CD4-positive, alpha-beta T cell (primary cell): ENCODE results near the gene AVPR2. TPM values are rescaled to one million over a fixed set of nuclear protein-coding genes. Genes with fewer than 3 reads are reported as not detected.

ENCODE experiments used
- ATAC-seq: fragments of 200-7000 bp; cut with Tn5 transposase; one replicate; pipeline ENCODE4 v1.10.0; 2022; ENCODE audit warnings: mild to moderate bottlenecking; ENCODE audit not compliant: poor library complexity
- CTCF ChIA-PET: fragments of 350-600 bp; sonication (Branson Sonifier 250); formaldehyde crosslinking; loops from one replicate; lab custom pipeline; 2021; ENCODE audit warnings: antibody characterized with exemption, inconsistent platforms; lab: Charles Lee
- POLR2A ChIA-PET: fragments of 350-600 bp; sonication (Branson Sonifier 250); formaldehyde crosslinking; loops from one replicate; lab custom pipeline; 2021; ENCODE audit warnings: antibody characterized with exemption, inconsistent platforms; lab: Charles Lee
- DNase-seq, 14 experiments: peaks; one replicate each; pipeline ENCODE4 v3.0.0-alpha.2; 2013 to 2020; ENCODE audit warnings: mixed read lengths in 2 of 14
- H3K27ac ChIP-seq, 2 donors: one replicate each; pipeline versions ENCODE4 v1.5.1 to v1.7.0; 2013; ENCODE audit warnings: low read length in 2 of 2, low read depth in 1 of 2, mild to moderate bottlenecking in 1 of 2
- H3K27me3 ChIP-seq, 2 experiments: 1 replicate in 1 of 2; 2 replicates in 1 of 2; pipeline versions ENCODE4 v1.6.1 to v1.7.0; 2013; ENCODE audit warnings: low read length in 2 of 2, control low read depth in 1 of 2, mild to moderate bottlenecking in 1 of 2, moderate library complexity in 1 of 2; ENCODE audit not compliant: insufficient read depth in 2 of 2, control insufficient read depth in 1 of 2
- H3K36me3 ChIP-seq: one replicate; pipeline ENCODE4 v1.6.1; 2013; ENCODE audit warnings: low read length, control low read depth; ENCODE audit not compliant: insufficient read depth
- H3K4me1 ChIP-seq: one replicate; pipeline ENCODE4 v1.6.1; 2013; ENCODE audit warnings: low read length, control low read depth; ENCODE audit not compliant: insufficient read depth
- H3K4me3 ChIP-seq: one replicate; pipeline ENCODE4 v1.5.1; 2013; ENCODE audit warnings: mild to moderate bottlenecking, low read length, moderate library complexity
- H3K9me3 ChIP-seq, 2 experiments: 1 replicate in 1 of 2; 2 replicates in 1 of 2; pipeline versions ENCODE4 v1.6.1 to v1.7.0; 2013; ENCODE audit warnings: low read length in 2 of 2, mild to moderate bottlenecking in 2 of 2, control low read depth in 1 of 2, moderate library complexity in 1 of 2; ENCODE audit not compliant: control insufficient read depth in 1 of 2, insufficient read depth in 1 of 2
- H3K27ac Mint-ChIP-seq: one replicate; pipeline ENCODE4 v1.8.0; 2020; ENCODE audit warnings: mixed read lengths
- H3K27me3 Mint-ChIP-seq: one replicate; pipeline ENCODE4 v1.8.0; 2021; ENCODE audit warnings: mixed read lengths
- H3K36me3 Mint-ChIP-seq: one replicate; pipeline ENCODE4 v1.8.0; 2021; ENCODE audit warnings: low read depth, mixed read lengths
- H3K4me1 Mint-ChIP-seq: one replicate; pipeline ENCODE4 v1.8.0; 2021; ENCODE audit warnings: low read depth, mixed read lengths
- H3K4me3 Mint-ChIP-seq: one replicate; pipeline ENCODE4 v1.8.0; 2020; ENCODE audit warnings: mild to moderate bottlenecking, mixed read lengths
- H3K9me3 Mint-ChIP-seq: one replicate; pipeline ENCODE4 v1.8.0; 2020; ENCODE audit warnings: mixed read lengths
- intact Hi-C, 2 experiments: fragments of 100-400 bp; cut with DNase I in 1 of 2; cut with micrococcal nuclease in 1 of 2; formaldehyde crosslinking; loops; one replicate each; pipeline versions ENCODE4 v1.15.1 to v1.9.0; 2023 to 2025; cut with DNase I, micrococcal nuclease
- total RNA-seq, 174 experiments: library from RNA in 2 of 174; stranded (reverse) in 2 of 174; gene quantifications; one replicate each; pipeline ENCODE4 v1.2.3 and lab custom pipeline; 2021 to 2026
- TF ChIP-seq, protein P1 (sequence below): fragments of 200-600 bp; IDR thresholded peaks from one replicate; pipeline ENCODE4 v1.8.0; 2022; ENCODE audit warnings: antibody characterized with exemption, mild to moderate bottlenecking

AVPR2 gene
- total RNA-seq, 2 experiments from 2014 or later = not detected

DNA sequence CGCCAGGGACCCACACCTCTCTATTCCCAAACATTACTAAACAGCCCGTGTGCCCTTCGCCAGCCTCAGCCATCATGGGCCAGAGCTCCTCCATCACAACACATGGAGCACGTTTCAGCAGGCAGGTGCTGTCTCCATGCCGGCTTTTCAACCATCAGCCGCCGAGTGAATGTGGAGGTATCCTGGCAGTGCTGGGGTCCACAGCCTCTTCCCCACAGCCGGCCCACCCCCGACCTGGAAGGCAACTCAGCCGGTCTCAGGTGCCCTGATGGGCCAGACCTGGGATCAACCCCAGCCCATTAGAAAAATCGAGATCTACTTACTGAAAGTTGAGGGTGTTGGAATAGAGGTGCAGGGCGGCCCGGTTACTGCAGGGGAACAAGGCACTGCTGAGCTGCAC, 27.3 kb downstream of the AVPR2 start:
- H3K9me3 ChIP-seq = no peaks in the 10 kb centered on the region
- Mint-ChIP-seq H3K36me3 (peaks cover 33% of the 10 kb centered on the region), H3K9me3 (no peaks in the 10 kb centered on the region), H3K4me1 (peaks cover 32% of the 10 kb centered on the region), H3K4me3 (peak overlapping the region; percentile 42), H3K27ac (peak overlapping the region; percentile 76), H3K27me3 (no peaks in the 10 kb centered on the region)
- no peaks in the 10 kb centered on the region for H3K27me3 ChIP-seq
- ChIA-PET CTCF (no interaction called here), POLR2A (interaction anchor here (1.2 kb wide), 1 partner anchor 15 kb away, joined by 5 read pairs; no protein-coding TSS in a partner anchor)
- H3K27ac ChIP-seq = no peak overlapping the region
- no peak for ATAC-seq
- H3K36me3 ChIP-seq = peaks cover 16% of the 10 kb centered on the region
- intact Hi-C loops = no loop called here
- TF ChIP-seq, protein P1, sequence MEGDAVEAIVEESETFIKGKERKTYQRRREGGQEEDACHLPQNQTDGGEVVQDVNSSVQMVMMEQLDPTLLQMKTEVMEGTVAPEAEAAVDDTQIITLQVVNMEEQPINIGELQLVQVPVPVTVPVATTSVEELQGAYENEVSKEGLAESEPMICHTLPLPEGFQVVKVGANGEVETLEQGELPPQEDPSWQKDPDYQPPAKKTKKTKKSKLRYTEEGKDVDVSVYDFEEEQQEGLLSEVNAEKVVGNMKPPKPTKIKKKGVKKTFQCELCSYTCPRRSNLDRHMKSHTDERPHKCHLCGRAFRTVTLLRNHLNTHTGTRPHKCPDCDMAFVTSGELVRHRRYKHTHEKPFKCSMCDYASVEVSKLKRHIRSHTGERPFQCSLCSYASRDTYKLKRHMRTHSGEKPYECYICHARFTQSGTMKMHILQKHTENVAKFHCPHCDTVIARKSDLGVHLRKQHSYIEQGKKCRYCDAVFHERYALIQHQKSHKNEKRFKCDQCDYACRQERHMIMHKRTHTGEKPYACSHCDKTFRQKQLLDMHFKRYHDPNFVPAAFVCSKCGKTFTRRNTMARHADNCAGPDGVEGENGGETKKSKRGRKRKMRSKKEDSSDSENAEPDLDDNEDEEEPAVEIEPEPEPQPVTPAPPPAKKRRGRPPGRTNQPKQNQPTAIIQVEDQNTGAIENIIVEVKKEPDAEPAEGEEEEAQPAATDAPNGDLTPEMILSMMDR = no peak
- peaks cover 44% of the 10 kb centered on the region for H3K4me1 ChIP-seq
- no peak for DNase-seq
- H3K4me3 ChIP-seq = no peak overlapping the region

- CTCF ChIA-PET = interaction anchor here (1.8 kb wide), 1 partner anchor 15 kb away, joined by 9 read pairs; no protein-coding TSS in a partner anchor
- POLR2A ChIA-PET = no interaction called here
Measured at GRCh38 chrX:153932220-153932915, 27.9 kb downstream of the AVPR2 start.

DNA sequence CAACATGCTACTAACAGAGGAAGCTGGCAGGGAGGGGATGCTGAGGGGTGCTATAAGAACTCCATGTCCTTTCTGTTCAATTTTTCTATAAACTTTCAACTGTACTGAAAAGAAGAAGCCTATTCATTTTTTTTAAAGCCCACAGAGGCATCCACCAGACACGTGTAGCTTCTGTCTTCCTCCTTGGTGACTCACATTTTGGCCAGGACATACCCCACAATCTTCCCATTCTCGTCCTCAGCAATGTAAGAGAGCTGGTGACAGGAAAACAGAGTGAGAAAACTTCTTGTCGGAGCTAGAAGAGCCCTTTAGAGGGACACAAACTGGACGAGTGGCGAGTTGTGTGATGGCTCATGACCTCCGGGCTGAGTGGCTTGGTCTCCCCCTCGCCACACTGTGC, 29.3 kb downstream of the AVPR2 start:
- Mint-ChIP-seq H3K27ac (peak overlapping the region; percentile 78), H3K27me3 (no peaks in the 10 kb centered on the region), H3K9me3 (no peaks in the 10 kb centered on the region), H3K4me1 (peaks cover 33% of the 10 kb centered on the region), H3K36me3 (peaks cover 18% of the 10 kb centered on the region), H3K4me3 (peak overlapping the region; percentile 90)
- peak overlapping the region; percentile 61 for H3K4me3 ChIP-seq
- H3K36me3 ChIP-seq = peaks cover 16% of the 10 kb centered on the region
- H3K27ac ChIP-seq = peak overlapping the region in 1 of 2 donors; percentile 7
- peaks cover 31% of the 10 kb centered on the region for H3K4me1 ChIP-seq
- intact Hi-C loops = no loop called here
- no peaks in the 10 kb centered on the region for H3K9me3 ChIP-seq
- TF ChIP-seq, protein P1 = no peak
- POLR2A ChIA-PET = interaction anchor here (1.0 to 6.3 kb wide), 5 partner anchors 9 to 38 kb away, joined by 3 to 56 read pairs (median 7); partner anchors contain the start of genes ARHGAP4, HCFC1 and RENBP
- DNase-seq (no peak), ATAC-seq (no peak)
- H3K27me3 ChIP-seq = no peaks in the 10 kb centered on the region
- CTCF ChIA-PET = interaction anchor here (1.8 kb wide), 1 partner anchor 14 kb away, joined by 9 read pairs; no protein-coding TSS in a partner anchor

More at GRCh38 chrX:153932220-153932915, 27.9 kb downstream of the AVPR2 start:
- Mint-ChIP-seq H3K27ac (no peak overlapping the region), H3K36me3 (peaks cover 27% of the 10 kb centered on the region), H3K9me3 (no peaks in the 10 kb centered on the region), H3K4me1 (peaks cover 32% of the 10 kb centered on the region), H3K27me3 (no peaks in the 10 kb centered on the region), H3K4me3 (no peak overlapping the region)
- intact Hi-C loops = no loop called here
- Histone ChIP-seq H3K4me1 (peaks cover 39% of the 10 kb centered on the region), H3K9me3 (no peaks in the 10 kb centered on the region), H3K27ac (no peak overlapping the region), H3K27me3 (no peaks in the 10 kb centered on the region), H3K36me3 (peaks cover 16% of the 10 kb centered on the region), H3K4me3 (no peak overlapping the region)
- TF ChIP-seq, protein P1 = no peak
- no peak for ATAC-seq
- no peak for DNase-seq
